HepG2 (cell line): ENCODE measurements around the gene INO80B. TPM values are rescaled to one million over a fixed set of nuclear protein-coding genes. Genes with fewer than 3 reads are reported as not detected.

Source experiments
- CREB1 ChIP-seq, 2 experiments: fragments of 450-650 bp in 1 of 2; IDR thresholded peaks; 2 replicates each; pipeline ENCODE4 v1.6.1; 2016 to 2017; ENCODE audit warnings: control low read depth in 1 of 2, mild to moderate bottlenecking in 1 of 2, missing compliant biosample characterization in 1 of 2, missing genetic modification characterization in 1 of 2
- DMAP1 ChIP-seq: IDR thresholded peaks from 2 replicates; pipeline ENCODE4 v1.6.1; 2016
- ESRRA ChIP-seq: sonication (generic); formaldehyde crosslinking; IDR thresholded peaks from 2 replicates; pipeline ENCODE4 v1.5.1; 2020; ENCODE audit warnings: mild to moderate bottlenecking, low read depth, missing genetic modification reagents
- FOXP1 ChIP-seq, 2 experiments: fragments of 450-650 bp in 1 of 2; IDR thresholded peaks; 2 replicates each; pipeline ENCODE4 v1.6.1; 2017 to 2018; ENCODE audit warnings: antibody characterized with exemption in 1 of 2
- HMG20A ChIP-seq: IDR thresholded peaks from 2 replicates; pipeline ENCODE4 v1.6.1; 2016; ENCODE audit warnings: borderline replicate concordance
- MLLT10 ChIP-seq: sonication (generic); formaldehyde crosslinking; IDR thresholded peaks from 2 replicates; pipeline ENCODE4 v1.4.0; 2020; ENCODE audit warnings: missing genetic modification reagents
- NFIC ChIP-seq: IDR thresholded peaks from 2 replicates; pipeline ENCODE4 v1.6.1; 2012; ENCODE audit warnings: mild to moderate bottlenecking, low read length, inconsistent platforms
- POLR2G ChIP-seq: fragments of 200-400 bp; formaldehyde crosslinking; IDR thresholded peaks from 2 replicates; pipeline ENCODE4 v1.6.1; 2018; ENCODE audit warnings: mild to moderate bottlenecking, low read depth, low read length, moderate library complexity
- RFXAP ChIP-seq: sonication (generic); formaldehyde crosslinking; IDR thresholded peaks from 2 replicates; pipeline ENCODE4 v1.4.0; 2020; ENCODE audit warnings: missing genetic modification reagents, borderline replicate concordance
- SMARCC2 ChIP-seq: fragments of 450-650 bp; IDR thresholded peaks from 2 replicates; pipeline ENCODE4 v1.6.1; 2017; ENCODE audit warnings: antibody characterized with exemption, mild to moderate bottlenecking
- ZNF124 ChIP-seq: sonication (generic); formaldehyde crosslinking; IDR thresholded peaks from 2 replicates; pipeline ENCODE4 v1.4.0; 2020; ENCODE audit warnings: missing genetic modification reagents
- ZNF20 ChIP-seq: sonication (generic); formaldehyde crosslinking; IDR thresholded peaks from 2 replicates; pipeline ENCODE4 v1.4.0; 2020; ENCODE audit warnings: mild to moderate bottlenecking, moderate library complexity, missing genetic modification reagents
- ZNF296 ChIP-seq: sonication (generic); formaldehyde crosslinking; conservative IDR thresholded peaks from 2 replicates; pipeline ENCODE4 v1.5.0; 2020; ENCODE audit warnings: mild to moderate bottlenecking, missing genetic modification reagents
- ZNF354B ChIP-seq: sonication (generic); formaldehyde crosslinking; IDR thresholded peaks from 2 replicates; pipeline ENCODE4 v1.8.0; 2022; ENCODE audit warnings: mild to moderate bottlenecking, missing genetic modification reagents
- ZNF607 ChIP-seq: sonication (generic); formaldehyde crosslinking; IDR thresholded peaks from 2 replicates; pipeline ENCODE4 v1.5.1; 2020; ENCODE audit warnings: missing genetic modification reagents, mild to moderate bottlenecking, borderline replicate concordance
- ZNF615 ChIP-seq: sonication (generic); formaldehyde crosslinking; IDR thresholded peaks from 2 replicates; pipeline ENCODE4 v1.5.0; 2020; ENCODE audit warnings: mild to moderate bottlenecking, missing genetic modification reagents, borderline replicate concordance
- ZNF670 ChIP-seq: sonication (generic); formaldehyde crosslinking; IDR thresholded peaks from 2 replicates; pipeline ENCODE4 v1.8.0; 2022; ENCODE audit warnings: mild to moderate bottlenecking, missing genetic modification reagents, borderline replicate concordance
- ZNF709 ChIP-seq: sonication (generic); formaldehyde crosslinking; IDR thresholded peaks from 2 replicates; pipeline ENCODE4 v1.5.0; 2020; ENCODE audit warnings: mild to moderate bottlenecking, missing genetic modification reagents
- polyA plus RNA-seq, 8 experiments: library from polyadenylated mRNA; depleted of rRNA in 3 of 8; stranded (reverse) in 7 of 8; unstranded in 1 of 8; fragments of >200 nt; fragmentation: Illumina TruSeq in 4 of 8; extraction: Trizol in 4 of 8; gene quantifications; 2 replicates each; pipeline versions ENCODE4 v1.2.1 to v1.2.3, GENCODE V29; 2011 to 2016; ENCODE audit warnings: low read depth in 4 of 8, missing spikeins in 1 of 8, mixed read lengths in 1 of 8; ENCODE audit not compliant: insufficient read depth in 1 of 8
- total RNA-seq, 5 experiments: library from RNA; depleted of rRNA; stranded (reverse); fragments of >200 nt; fragmentation: Illumina TruSeq; extraction: Trizol; gene quantifications; 2 replicates each; pipeline ENCODE4 v1.2.3, GENCODE V29; 2016; ENCODE audit warnings: low read depth in 1 of 5
- TF ChIP-seq, protein P1 (sequence below): sonication (generic); formaldehyde crosslinking; IDR thresholded peaks from 2 replicates; pipeline ENCODE4 v1.4.0; 2020; ENCODE audit warnings: mild to moderate bottlenecking, missing genetic modification reagents
- TF ChIP-seq, protein P2 (sequence below): IDR thresholded peaks from 2 replicates; pipeline ENCODE4 v1.6.1; 2016; ENCODE audit warnings: missing compliant biosample characterization, missing genetic modification reagents, borderline replicate concordance
- TF ChIP-seq, protein P3 (sequence below): sonication (generic); formaldehyde crosslinking; IDR thresholded peaks from 2 replicates; pipeline ENCODE4 v1.5.1; 2020; ENCODE audit warnings: missing genetic modification reagents, mild to moderate bottlenecking, borderline replicate concordance
- TF ChIP-seq, protein P4 (sequence below): sonication (generic); formaldehyde crosslinking; IDR thresholded peaks from 2 replicates; pipeline ENCODE4 v1.9.0; 2021; ENCODE audit warnings: missing genetic modification reagents, borderline replicate concordance

INO80B gene
- total and polyA plus RNA-seq, 2 of the 13 experiments (the other 11 are each of a cell fraction or from before 2014, with no cell fraction given): 6.2 to 14.5 TPM

DNA sequence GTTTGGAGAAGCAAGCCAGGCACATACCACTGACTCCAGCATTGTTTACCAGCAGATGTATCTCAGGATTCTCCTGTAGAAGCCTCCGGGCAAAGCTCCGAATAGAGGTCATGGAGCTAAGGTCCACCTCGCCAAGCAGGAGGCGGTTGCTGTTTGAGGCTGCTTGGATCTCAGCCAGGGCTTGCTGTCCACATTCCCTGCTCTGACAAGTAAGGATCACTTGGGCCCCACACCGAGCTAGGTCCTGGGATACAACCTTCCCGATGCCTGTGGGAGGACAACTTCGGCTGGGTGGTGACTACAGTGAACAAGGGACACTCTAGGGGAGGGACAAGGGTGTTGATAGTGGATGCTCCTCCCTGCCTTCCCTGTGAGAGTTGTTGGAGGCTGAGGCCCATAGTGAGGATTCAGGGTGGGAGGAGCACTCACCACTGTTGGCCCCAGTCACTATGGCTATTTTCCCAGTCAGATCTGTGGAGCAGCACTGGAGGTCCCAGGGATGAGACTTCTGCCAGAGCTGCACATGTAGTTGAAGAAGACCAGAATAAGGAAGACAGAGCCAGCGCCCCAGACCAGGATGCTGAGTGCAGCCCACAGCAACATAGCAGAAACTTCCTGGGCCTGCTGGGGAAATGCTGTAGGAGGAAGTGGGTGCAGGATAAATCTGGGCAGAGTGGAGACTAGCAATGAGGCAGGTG is 41.7 kb upstream of the INO80B start (continued):
- TF ChIP-seq CREB1 (IDR thresholded peaks at IDR 0.05) (no peak), CREB1 (CRISPR knock-in tag; IDR thresholded peaks at IDR 0.05) (no peak), HMG20A (CRISPR knock-in tag) (no peak), DMAP1 (CRISPR knock-in tag) (no peak), ESRRA (no peak; the same call in 1 of the 2 replicates), ZNF709 (CRISPR knock-in tag) (peak; percentile 57), FOXP1 (IDR thresholded peaks at IDR 0.05) (no peak), FOXP1 (CRISPR knock-in tag; IDR thresholded peaks at IDR 0.05) (peak; percentile 53; the same call in 1 of the 2 replicates), ZNF296 (CRISPR knock-in tag) (no peak), ZNF670 (no peak), ZNF20 (no peak), NFIC (no peak), RFXAP (CRISPR knock-in tag) (no peak), MLLT10 (no peak), ZNF607 (CRISPR knock-in tag) (no peak), ZNF124 (CRISPR knock-in tag) (no peak), ZNF354B (CRISPR knock-in tag) (no peak), POLR2G (no peak), ZNF615 (CRISPR knock-in tag) (no peak), SMARCC2 (no peak)
- TF ChIP-seq, protein P1, sequence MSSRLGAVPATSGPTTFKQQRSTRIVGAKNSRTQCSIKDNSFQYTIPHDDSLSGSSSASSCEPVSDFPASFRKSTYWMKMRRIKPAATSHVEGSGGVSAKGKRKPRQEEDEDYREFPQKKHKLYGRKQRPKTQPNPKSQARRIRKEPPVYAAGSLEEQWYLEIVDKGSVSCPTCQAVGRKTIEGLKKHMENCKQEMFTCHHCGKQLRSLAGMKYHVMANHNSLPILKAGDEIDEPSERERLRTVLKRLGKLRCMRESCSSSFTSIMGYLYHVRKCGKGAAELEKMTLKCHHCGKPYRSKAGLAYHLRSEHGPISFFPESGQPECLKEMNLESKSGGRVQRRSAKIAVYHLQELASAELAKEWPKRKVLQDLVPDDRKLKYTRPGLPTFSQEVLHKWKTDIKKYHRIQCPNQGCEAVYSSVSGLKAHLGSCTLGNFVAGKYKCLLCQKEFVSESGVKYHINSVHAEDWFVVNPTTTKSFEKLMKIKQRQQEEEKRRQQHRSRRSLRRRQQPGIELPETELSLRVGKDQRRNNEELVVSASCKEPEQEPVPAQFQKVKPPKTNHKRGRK (CRISPR knock-in tag): no peak
- TF ChIP-seq, protein P2, sequence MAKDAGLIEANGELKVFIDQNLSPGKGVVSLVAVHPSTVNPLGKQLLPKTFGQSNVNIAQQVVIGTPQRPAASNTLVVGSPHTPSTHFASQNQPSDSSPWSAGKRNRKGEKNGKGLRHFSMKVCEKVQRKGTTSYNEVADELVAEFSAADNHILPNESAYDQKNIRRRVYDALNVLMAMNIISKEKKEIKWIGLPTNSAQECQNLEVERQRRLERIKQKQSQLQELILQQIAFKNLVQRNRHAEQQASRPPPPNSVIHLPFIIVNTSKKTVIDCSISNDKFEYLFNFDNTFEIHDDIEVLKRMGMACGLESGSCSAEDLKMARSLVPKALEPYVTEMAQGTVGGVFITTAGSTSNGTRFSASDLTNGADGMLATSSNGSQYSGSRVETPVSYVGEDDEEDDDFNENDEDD (CRISPR knock-in tag): peak; percentile 9; the same call in 1 of the 2 replicates
- TF ChIP-seq, protein P3, sequence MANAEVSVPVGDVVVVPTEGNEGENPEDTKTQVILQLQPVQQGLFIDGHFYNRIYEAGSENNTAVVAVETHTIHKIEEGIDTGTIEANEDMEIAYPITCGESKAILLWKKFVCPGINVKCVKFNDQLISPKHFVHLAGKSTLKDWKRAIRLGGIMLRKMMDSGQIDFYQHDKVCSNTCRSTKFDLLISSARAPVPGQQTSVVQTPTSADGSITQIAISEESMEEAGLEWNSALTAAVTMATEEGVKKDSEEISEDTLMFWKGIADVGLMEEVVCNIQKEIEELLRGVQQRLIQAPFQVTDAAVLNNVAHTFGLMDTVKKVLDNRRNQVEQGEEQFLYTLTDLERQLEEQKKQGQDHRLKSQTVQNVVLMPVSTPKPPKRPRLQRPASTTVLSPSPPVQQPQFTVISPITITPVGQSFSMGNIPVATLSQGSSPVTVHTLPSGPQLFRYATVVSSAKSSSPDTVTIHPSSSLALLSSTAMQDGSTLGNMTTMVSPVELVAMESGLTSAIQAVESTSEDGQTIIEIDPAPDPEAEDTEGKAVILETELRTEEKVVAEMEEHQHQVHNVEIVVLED: no peak
- TF ChIP-seq, protein P4, sequence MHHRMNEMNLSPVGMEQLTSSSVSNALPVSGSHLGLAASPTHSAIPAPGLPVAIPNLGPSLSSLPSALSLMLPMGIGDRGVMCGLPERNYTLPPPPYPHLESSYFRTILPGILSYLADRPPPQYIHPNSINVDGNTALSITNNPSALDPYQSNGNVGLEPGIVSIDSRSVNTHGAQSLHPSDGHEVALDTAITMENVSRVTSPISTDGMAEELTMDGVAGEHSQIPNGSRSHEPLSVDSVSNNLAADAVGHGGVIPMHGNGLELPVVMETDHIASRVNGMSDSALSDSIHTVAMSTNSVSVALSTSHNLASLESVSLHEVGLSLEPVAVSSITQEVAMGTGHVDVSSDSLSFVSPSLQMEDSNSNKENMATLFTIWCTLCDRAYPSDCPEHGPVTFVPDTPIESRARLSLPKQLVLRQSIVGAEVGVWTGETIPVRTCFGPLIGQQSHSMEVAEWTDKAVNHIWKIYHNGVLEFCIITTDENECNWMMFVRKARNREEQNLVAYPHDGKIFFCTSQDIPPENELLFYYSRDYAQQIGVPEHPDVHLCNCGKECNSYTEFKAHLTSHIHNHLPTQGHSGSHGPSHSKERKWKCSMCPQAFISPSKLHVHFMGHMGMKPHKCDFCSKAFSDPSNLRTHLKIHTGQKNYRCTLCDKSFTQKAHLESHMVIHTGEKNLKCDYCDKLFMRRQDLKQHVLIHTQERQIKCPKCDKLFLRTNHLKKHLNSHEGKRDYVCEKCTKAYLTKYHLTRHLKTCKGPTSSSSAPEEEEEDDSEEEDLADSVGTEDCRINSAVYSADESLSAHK (CRISPR knock-in tag): no peak
